NT2/D1 (cell line): ENCODE measurements around the gene ASCL2.

Experiments used
- YY1 ChIP-seq: IDR thresholded peaks from 2 replicates; pipeline ENCODE4 v1.6.1; 2011; ENCODE audit not compliant: insufficient read length, insufficient read depth
- ZNF274 ChIP-seq: IDR thresholded peaks from 2 replicates; pipeline ENCODE4 v1.6.1; 2011; ENCODE audit warnings: mild to moderate bottlenecking, low read depth, low read length

- TF ChIP-seq ZNF274 (no peak), YY1 (no peak)
Measured at GRCh38 chr11:2267306-2267850, 3.0 kb downstream of the ASCL2 start.
